Activated B cell treated with CpG ODN at 0.5 μM for 24 hours (primary cell): ENCODE data around the gene SLC1A7. TPM values are rescaled to one million over a fixed set of nuclear protein-coding genes. Genes with fewer than 3 reads are reported as not detected.

Experiments used
- ATAC-seq: fragments of 200-7000 bp; cut with Tn5 transposase; one replicate; pipeline ENCODE4 v1.10.0; 2021; ENCODE audit warnings: low read depth, mild to moderate bottlenecking, moderate library complexity
- CTCF ChIA-PET: fragments of 350-600 bp; sonication (Branson Sonifier 250); formaldehyde crosslinking; loops from one replicate; lab custom pipeline; 2021; ENCODE audit warnings: antibody characterized with exemption; lab: Charles Lee
- POLR2A ChIA-PET: fragments of 350-600 bp; sonication (Branson Sonifier 250); formaldehyde crosslinking; loops from one replicate; lab custom pipeline; 2021; ENCODE audit warnings: antibody characterized with exemption; lab: Charles Lee
- DNase-seq: peaks from one replicate; pipeline ENCODE4 v3.0.0; 2022
- H3K27ac Mint-ChIP-seq: one replicate; pipeline ENCODE4 v1.8.0; 2020; ENCODE audit warnings: mixed read lengths
- H3K27me3 Mint-ChIP-seq: one replicate; pipeline ENCODE4 v1.8.0; 2021; ENCODE audit warnings: mixed read lengths
- H3K36me3 Mint-ChIP-seq: one replicate; pipeline ENCODE4 v1.8.0; 2021; ENCODE audit warnings: low read depth, mixed read lengths
- H3K4me1 Mint-ChIP-seq: one replicate; pipeline ENCODE4 v1.8.0; 2021; ENCODE audit warnings: mixed read lengths
- H3K4me3 Mint-ChIP-seq: one replicate; pipeline ENCODE4 v1.8.0; 2020; ENCODE audit warnings: mild to moderate bottlenecking, mixed read lengths
- H3K9me3 Mint-ChIP-seq: one replicate; pipeline ENCODE4 v1.8.0; 2020; ENCODE audit warnings: mixed read lengths
- CTCF ChIP-seq: fragments of 200-600 bp; IDR thresholded peaks from one replicate; pipeline ENCODE4 v1.8.0; 2022; ENCODE audit warnings: antibody characterized with exemption, mild to moderate bottlenecking
- intact Hi-C: fragments of 100-400 bp; cut with micrococcal nuclease; formaldehyde crosslinking; loops from one replicate; pipeline ENCODE4 v1.15.1; 2024
- total RNA-seq: library from RNA; stranded (reverse); gene quantifications from 2 replicates; pipeline ENCODE4 v1.2.3, GENCODE V29; 2022

SLC1A7 gene
- total RNA-seq, 1 donor from 2014 or later = not detected

- ATAC-seq (no peak), DNase-seq (no peak)
- ChIA-PET POLR2A (no interaction called here), CTCF (no interaction called here)
- TF ChIP-seq CTCF = no peak
- no peaks in the 10 kb centered on the region for H3K4me1 Mint-ChIP-seq
- H3K36me3 Mint-ChIP-seq = no peaks in the 10 kb centered on the region
- no peak overlapping the region for H3K27ac Mint-ChIP-seq
- no peak overlapping the region for H3K4me3 Mint-ChIP-seq
- H3K9me3 Mint-ChIP-seq = no peaks in the 10 kb centered on the region
- H3K27me3 Mint-ChIP-seq = peaks cover 5% of the 10 kb centered on the region
- intact Hi-C loops = no loop called here
Observed at GRCh38 chr1:53071915-53072314, 70.5 kb downstream of the SLC1A7 start.

GRCh38 chr1:53071167-53071865 lies 71.1 kb downstream of the SLC1A7 start:
- Mint-ChIP-seq H3K4me1 (no peaks in the 10 kb centered on the region), H3K9me3 (no peaks in the 10 kb centered on the region), H3K36me3 (no peaks in the 10 kb centered on the region), H3K4me3 (no peak overlapping the region), H3K27me3 (peaks cover 9% of the 10 kb centered on the region), H3K27ac (no peak overlapping the region)
- ChIA-PET POLR2A (no interaction called here), CTCF (no interaction called here)
- peak; percentile 7 for DNase-seq
- no peak for ATAC-seq
- intact Hi-C loops = no loop called here
- TF ChIP-seq CTCF = no peak

GRCh38 chr1:53070621-53071020 lies 71.8 kb downstream of the SLC1A7 start:
- ChIA-PET CTCF (no interaction called here), POLR2A (no interaction called here)
- Mint-ChIP-seq H3K36me3 (no peaks in the 10 kb centered on the region), H3K9me3 (no peaks in the 10 kb centered on the region), H3K27me3 (peaks cover 10% of the 10 kb centered on the region), H3K4me1 (no peaks in the 10 kb centered on the region), H3K4me3 (no peak overlapping the region), H3K27ac (no peak overlapping the region)
- intact Hi-C loops = no loop called here
- peak; percentile 12 for DNase-seq
- no peak for ATAC-seq
- no peak for TF ChIP-seq CTCF

- no peak for TF ChIP-seq CTCF
- Mint-ChIP-seq H3K27me3 (peaks cover 8% of the 10 kb centered on the region), H3K27ac (no peak overlapping the region), H3K4me3 (no peak overlapping the region), H3K4me1 (no peaks in the 10 kb centered on the region), H3K9me3 (no peaks in the 10 kb centered on the region), H3K36me3 (no peaks in the 10 kb centered on the region)
- peak; percentile 10 for DNase-seq
- intact Hi-C loops = no loop called here
- ATAC-seq = no peak
- POLR2A ChIA-PET = no interaction called here
- CTCF ChIA-PET = no interaction called here
Observed at GRCh38 chr1:53069663-53070327, 72.6 kb downstream of the SLC1A7 start.

GRCh38 chr1:53069265-53069662 lies 73.2 kb downstream of the SLC1A7 start:
- ChIA-PET POLR2A (no interaction called here), CTCF (no interaction called here)
- no peak for TF ChIP-seq CTCF
- intact Hi-C loops = no loop called here
- Mint-ChIP-seq H3K4me1 (no peaks in the 10 kb centered on the region), H3K4me3 (no peak overlapping the region), H3K9me3 (no peaks in the 10 kb centered on the region), H3K27ac (no peak overlapping the region), H3K27me3 (peaks cover 8% of the 10 kb centered on the region), H3K36me3 (no peaks in the 10 kb centered on the region)
- ATAC-seq (no peak), DNase-seq (peak; percentile 4)
